ENCODE measurements around the gene EXOC3. TPM values are rescaled to one million over a fixed set of nuclear protein-coding genes. Genes with fewer than 3 reads are reported as not detected.

Gene EXOC3
- total and polyA plus RNA-seq, 10 of the 15 experiments (the other 5 are each of a cell fraction or from before 2014, with no cell fraction given) = 1.6 to 53.0 (median 27.9) TPM

DNA sequence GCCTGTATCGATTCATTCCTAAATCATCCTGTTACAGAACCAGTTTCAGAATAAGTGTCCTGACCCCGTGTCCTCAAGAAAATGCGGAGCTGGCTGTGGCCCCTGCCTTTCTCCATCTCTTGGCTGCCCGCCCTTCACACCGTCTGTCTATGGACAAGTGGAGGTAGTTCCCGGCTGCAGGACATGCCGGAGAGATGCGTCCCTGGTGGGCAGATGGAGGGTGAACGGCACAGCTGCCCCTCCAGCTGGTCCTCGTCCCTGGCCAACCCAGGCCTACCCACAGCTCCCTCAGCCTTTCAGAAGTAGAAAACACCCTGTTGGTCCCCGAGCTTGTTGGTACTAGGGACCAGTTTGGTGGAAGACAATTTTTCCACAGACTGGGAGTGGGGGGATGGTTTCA, 14.8 kb upstream of the EXOC3 start:
- no peak overlapping the region for H2AFZ ChIP-seq (ENCODE audit: control insufficient read depth, low read depth, low read length)
- ChIA-PET RAD21 (ENCODE audit: unreplicated experiment) (interaction anchor here (6.0 kb wide), 1 partner anchor 111 kb away, joined by 82 read pairs; no protein-coding TSS in a partner anchor), SMC1A (ENCODE audit: uncharacterized antibody, unreplicated experiment) (interaction anchor here (0.6 to 1.5 kb wide), 2 partner anchors 108 to 112 kb away, joined by 3 to 9 read pairs; no protein-coding TSS in a partner anchor), CTCF (interaction anchor here (0.7 to 6.4 kb wide), 3 partner anchors 18 to 110 kb away, joined by 3 to 126 read pairs (median 5); partner anchors contain the start of gene AHRR), POLR2A (no interaction called here)
- no peak for DNase-seq (ENCODE audit: low read depth, low spot score)
- 75% methylated on average over 11 of the region's 11 CpGs for WGBS (ENCODE audit: insufficient coverage, insufficient replicate concordance, low lambda C conversion rate, missing lambda C conversion rate)
- peaks cover 30% of the 10 kb centered on the region for H3K4me1 ChIP-seq (ENCODE audit: control insufficient read depth, insufficient read depth, low read length)
- no peak overlapping the region for H3K9ac ChIP-seq (ENCODE audit: control insufficient read depth, insufficient read depth, low read length)
- TF ChIP-seq IRF5 (IDR thresholded peaks at IDR 0.05; ENCODE audit: borderline replicate concordance) (no peak), RELA (IDR thresholded peaks at IDR 0.05; ENCODE audit: borderline replicate concordance, partially characterized antibody) (no peak), CHD2 (IDR thresholded peaks at IDR 0.05; ENCODE audit: borderline replicate concordance, low read depth, low read length) (no peak), RCOR1 (conservative IDR thresholded peaks at IDR 0.05; ENCODE audit: low read depth, low read length) (no peak), NFIC (IDR thresholded peaks at IDR 0.05; ENCODE audit: low read depth, low read length) (no peak), ZNF384 (IDR thresholded peaks at IDR 0.05; ENCODE audit: borderline replicate concordance, low read depth, low read length) (no peak), TAF1 (IDR thresholded peaks at IDR 0.05; ENCODE audit: borderline replicate concordance, low read depth, low read length) (no peak), BMI1 (IDR thresholded peaks at IDR 0.05; ENCODE audit: borderline replicate concordance) (no peak), EP300 (IDR thresholded peaks at IDR 0.05; ENCODE audit: borderline replicate concordance in 1 of 2, control insufficient read depth in 1 of 2, low read depth in 2 of 2, low read length in 2 of 2) (no peak), SIN3A (IDR thresholded peaks at IDR 0.05; ENCODE audit: low read depth, low read length) (no peak), IKZF1 (conservative IDR thresholded peaks at IDR 0.05) (no peak), RBBP5 (conservative IDR thresholded peaks at IDR 0.05) (no peak), MYB (IDR thresholded peaks at IDR 0.05; ENCODE audit: borderline replicate concordance, low read depth, low read length) (no peak), ZBED1 (IDR thresholded peaks at IDR 0.05; ENCODE audit: borderline replicate concordance) (no peak), USF2 (IDR thresholded peaks at IDR 0.05; ENCODE audit: borderline replicate concordance, low read depth, low read length) (no peak)
- TF ChIP-seq, protein P1, sequence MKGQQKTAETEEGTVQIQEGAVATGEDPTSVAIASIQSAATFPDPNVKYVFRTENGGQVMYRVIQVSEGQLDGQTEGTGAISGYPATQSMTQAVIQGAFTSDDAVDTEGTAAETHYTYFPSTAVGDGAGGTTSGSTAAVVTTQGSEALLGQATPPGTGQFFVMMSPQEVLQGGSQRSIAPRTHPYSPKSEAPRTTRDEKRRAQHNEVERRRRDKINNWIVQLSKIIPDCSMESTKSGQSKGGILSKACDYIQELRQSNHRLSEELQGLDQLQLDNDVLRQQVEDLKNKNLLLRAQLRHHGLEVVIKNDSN (IDR thresholded peaks at IDR 0.05; ENCODE audit: borderline replicate concordance, extremely low read length, insufficient read depth, low read depth, low read length) = no peak
- no peaks in the 10 kb centered on the region for H3K9me3 ChIP-seq (replicated peaks; ENCODE audit: control insufficient read depth, insufficient read depth, low read length)
- peaks cover 3 to 21% of the 10 kb centered on the region in 2 experiments; a peak in 3 of 4 replicates for H3K36me3 ChIP-seq (ENCODE audit: control insufficient read depth in 2 of 2, insufficient read depth in 2 of 2, low read length in 1 of 2)
- BruUV-seq (replicated peaks) = no TSS peak
- intact Hi-C loops (cut with micrococcal nuclease; ENCODE audit: unreplicated experiment) = no loop called here
- no peaks in the 10 kb centered on the region; the same call in none of the 2 replicates for H3K79me2 ChIP-seq (ENCODE audit: control insufficient read depth, insufficient read depth, low read length)
- no peaks in the 10 kb centered on the region for H4K20me1 ChIP-seq (ENCODE audit: control insufficient read depth, insufficient read depth)
- FAIRE-seq = no peak
- no peak overlapping the region for H3K27ac ChIP-seq (ENCODE audit: control insufficient read depth, insufficient read depth)
- in situ Hi-C loops (cut with MboI) = no loop called here
- H3K4me2 ChIP-seq (ENCODE audit: control insufficient read depth, insufficient read depth) = no peak overlapping the region
- no peak for ATAC-seq
- no peak overlapping the region for H3K4me3 ChIP-seq
- H3K27me3 ChIP-seq (replicated peaks in 1 of 2; ENCODE audit: control insufficient read depth in 2 of 2, insufficient read depth in 2 of 2, low read length in 1 of 2) = no peaks in the 10 kb centered on the region
